Lower leg skin (tissue), 3 donors: ENCODE data around the gene CCDC40.

ENCODE experiments used
- CTCF ChIP-seq, 3 donors: fragments of 450-650 bp; IDR thresholded peaks; one replicate each; pipeline ENCODE4 v1.5.1; 2016; ENCODE audit warnings: antibody characterized with exemption in 3 of 3, mild to moderate bottlenecking in 3 of 3, moderate library complexity in 2 of 3
- POLR2A ChIP-seq, 2 donors: fragments of 450-650 bp; IDR thresholded peaks; one replicate each; pipeline ENCODE4 v1.6.1; 2016 to 2017; ENCODE audit warnings: antibody characterized with exemption in 2 of 2, mild to moderate bottlenecking in 1 of 2, moderate library complexity in 1 of 2

DNA sequence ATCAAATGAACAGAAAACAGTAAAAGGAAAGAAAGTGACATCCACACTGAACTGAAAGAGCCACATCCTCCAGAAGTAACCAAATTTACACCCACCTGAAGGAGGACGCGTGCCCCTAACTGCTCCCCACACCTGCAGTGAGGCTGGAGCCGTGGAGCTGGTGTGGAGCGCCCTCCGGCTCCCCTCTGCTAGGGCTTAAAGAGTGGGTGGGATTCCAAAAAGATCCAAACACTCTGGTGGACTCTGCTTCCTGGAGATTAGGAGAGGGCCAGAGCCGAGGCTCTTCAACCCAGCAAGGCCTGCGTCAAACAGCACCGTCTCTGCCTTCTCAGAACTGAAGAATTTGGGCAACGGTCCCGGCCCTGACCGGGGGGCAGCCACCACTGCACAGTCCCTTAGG is 15.2 kb downstream of the CCDC40 start:
- TF ChIP-seq CTCF (IDR thresholded peaks at IDR 0.05) (no peak), POLR2A (IDR thresholded peaks at IDR 0.05) (no peak)
